NOMO-1 treated with DMSO at 0.1 percent for 48 hours (cell line): ENCODE results near the gene TECTA.
A peak's percentile ranks its signal among the peaks of the same experiment; 100 is the strongest.
"Not testable (repeated sequence)": the region's sequence is repeated elsewhere in the genome, so short reads cannot be mapped to it uniquely, and the experiment has no call there.

Experiments
- DNase-seq: peaks from one replicate; lab custom pipeline; 2025; ENCODE audit not compliant: unreplicated experiment; lab: John Stamatoyannopoulos, UW

The TECTA gene

GRCh38 chr11:121228851-121229250 lies 127.8 kb downstream of the TECTA start:
- no peak for DNase-seq

- DNase-seq: no peak
These were observed 128.6 kb downstream of the TECTA start for GRCh38 chr11:121229495-121230215.

DNA sequence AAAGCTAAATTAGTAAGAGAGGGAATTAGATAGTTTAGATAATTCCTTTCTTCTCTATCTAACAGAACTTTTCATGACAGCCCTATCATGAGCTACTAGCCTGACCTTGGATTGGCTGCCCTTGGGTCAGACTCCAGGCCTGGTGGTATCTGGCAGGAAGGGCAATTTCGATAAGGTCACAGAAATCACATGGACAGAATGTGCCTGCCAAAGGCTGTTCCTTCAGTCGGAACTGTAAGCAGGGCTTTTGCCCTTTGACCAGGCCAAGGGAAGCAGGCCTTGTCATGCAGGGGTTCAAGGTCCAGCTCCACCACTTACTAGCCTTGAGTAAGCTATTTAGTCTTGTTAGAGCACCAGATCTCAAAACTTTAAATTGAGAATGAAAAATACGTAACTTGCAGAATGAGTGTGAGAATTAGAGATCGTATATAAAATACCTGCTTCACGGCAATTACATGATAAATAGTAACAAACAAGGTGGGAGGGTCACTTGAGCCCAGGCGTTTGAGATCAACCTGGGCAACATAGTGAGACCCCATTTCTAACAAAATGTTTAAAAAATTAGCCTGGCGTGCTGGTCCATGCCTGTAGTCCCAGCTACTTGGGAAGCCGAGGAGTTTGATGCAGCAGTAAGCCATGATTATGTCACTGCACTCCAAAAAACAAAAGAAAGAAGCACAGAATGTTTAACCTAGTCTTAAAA lies 130.7 kb downstream of the TECTA start:
- DNase-seq: no peak

DNA sequence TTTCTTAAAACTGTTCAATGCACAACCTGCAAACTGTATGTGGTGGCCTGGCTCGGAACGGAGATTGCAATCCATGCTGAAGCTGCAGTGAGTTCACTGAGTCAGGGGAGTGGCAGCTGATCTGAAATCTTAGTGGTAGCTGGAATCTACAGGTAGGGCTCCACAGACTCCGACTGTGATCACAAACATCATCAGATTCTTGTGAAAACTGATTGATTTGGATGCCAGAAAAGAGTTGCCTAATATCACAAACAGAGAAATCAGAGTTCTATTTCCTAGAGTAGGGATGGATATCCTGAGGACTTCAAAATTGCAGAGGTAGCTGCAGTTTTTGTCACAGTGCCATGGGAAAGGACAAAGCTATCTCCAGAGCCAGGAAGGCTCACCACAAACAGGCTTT lies 134.0 kb downstream of the TECTA start:
- DNase-seq: no peak

GRCh38 chr11:121236115-121237001 lies 135.3 kb downstream of the TECTA start:
- DNase-seq: no peak

DNA sequence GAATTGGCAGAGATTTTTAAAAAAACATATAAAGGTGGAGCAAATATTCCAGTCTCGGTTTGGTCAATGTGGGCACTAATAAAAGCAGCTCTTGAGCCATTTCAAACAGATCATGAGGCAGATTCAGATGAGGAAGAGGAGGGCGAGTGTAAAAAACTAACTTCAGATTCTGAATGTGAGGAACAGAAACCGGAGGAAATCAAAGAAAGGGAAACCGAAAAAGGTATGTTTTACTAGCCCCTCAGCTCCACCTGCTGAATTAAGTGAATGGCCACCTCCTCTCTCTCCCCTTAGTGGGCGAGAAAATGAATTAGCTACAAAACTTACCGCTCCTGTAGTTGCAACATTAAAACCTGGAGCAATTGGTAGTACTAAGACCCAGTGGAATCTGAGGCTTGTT lies 136.2 kb downstream of the TECTA start:
- peak; percentile 7 for DNase-seq

DNA sequence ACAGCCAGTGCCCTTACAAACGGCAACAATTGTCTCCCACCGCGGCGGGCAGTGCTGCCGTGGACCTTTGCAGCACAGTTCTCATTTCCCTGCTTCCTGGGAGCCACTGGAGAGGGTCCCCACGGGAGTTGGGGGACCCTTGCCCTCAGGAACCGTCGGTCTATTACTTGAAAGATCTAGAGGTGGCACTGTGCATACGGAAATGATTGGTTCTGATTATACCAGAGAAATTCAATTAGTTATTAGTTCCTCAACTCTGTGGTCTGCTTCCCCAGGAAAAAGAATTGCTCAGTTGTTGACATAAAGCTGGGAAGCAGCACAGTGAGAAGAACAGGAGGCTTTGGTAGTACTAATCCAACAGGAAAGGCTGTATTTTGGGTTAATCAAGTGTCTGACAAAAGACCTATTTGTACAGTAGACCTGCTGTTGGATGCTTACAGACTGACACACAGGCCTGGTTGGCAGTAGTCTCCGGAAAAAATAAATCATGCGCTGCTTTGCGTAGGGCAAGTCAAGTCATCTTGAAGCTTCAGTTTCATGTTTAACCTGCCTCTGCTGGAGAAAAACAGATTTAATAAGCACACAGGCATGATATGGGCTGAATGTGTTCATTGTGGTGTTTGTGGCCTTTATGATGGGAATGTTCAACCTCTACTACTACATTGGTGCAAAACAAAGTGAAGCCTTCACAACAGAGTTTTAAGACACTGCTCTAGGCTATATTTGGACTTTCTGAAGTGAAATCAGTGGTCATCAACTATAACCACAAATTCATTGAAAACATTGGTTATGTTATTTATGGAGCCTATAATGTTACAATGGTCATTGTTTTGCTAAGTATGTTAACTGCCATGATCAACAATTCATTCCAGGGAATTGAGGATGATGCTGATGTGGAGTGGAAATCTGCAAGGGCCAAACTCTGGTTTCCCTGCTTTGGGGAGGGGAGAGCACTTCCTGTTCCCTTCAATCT lies 136.9 kb downstream of the TECTA start:
- DNase-seq: no peak

- DNase-seq: no peak
These were observed 137.9 kb downstream of the TECTA start for GRCh38 chr11:121238956-121239355.

DNA sequence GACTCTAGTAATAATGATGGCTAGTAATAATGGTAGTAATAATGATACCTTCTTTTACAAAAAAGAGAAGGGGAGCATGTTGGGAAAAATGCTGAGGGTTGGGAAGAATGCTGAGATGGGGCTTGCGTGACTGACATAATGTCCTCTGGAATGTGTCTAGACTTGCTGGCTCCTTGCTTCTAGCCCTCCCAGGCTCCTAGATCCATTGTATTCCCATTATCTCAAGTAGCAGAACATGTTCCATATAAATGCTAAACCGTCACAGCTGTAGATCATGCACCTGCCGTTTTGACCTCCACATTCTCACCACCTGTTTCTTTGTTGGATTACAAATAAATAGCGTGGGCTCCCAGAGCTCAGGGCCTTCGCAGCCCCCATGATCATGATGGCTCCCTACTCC lies 139.0 kb downstream of the TECTA start:
- not testable (repeated sequence) for DNase-seq

DNA sequence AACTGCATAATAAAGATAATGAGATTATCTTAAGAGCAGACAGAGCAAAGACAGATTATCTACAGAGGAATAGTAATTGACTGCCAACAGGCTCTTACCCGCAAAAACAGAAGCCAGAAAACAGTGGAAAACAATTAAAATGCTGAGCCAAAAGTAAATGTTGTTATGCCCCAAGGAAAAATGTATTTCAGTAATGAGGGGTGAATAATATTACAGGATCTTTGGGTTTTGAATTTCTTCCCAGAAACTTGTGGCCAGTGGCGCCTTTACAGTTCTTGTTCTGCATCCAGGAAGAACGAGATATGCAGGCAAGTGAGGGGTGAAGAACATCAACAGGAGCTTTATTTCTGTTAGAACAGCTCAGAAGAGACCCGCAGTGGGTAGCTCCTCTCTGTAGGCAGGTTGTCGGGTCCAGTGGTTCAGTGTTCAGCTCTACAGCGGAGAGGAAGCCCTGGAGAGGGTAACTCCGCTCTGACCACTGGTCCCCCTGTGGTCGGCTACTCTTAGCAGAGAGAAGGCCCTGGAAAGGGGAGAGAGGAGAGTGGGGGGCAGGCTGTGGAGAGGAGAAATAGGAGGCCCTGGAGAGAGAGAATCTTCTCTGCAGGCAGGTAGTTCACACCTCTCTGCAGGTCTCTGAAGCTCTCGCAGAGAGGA lies 139.7 kb downstream of the TECTA start:
- no peak for DNase-seq
